NCI-H345 (cell line): Measurements from ENCODE around the gene INMT.
"Not testable (repeated sequence)": the region's sequence is repeated elsewhere in the genome, so short reads cannot be mapped to it uniquely, and the experiment has no call there.

Experiments
- DNase-seq: peaks from one replicate; lab custom pipeline; 2025; lab: John Stamatoyannopoulos, UW

The INMT gene

GRCh38 chr7:30751696-30752273 lies at the start of gene INMT:
INMT (plus strand) TSS chr7:30752135; CDS start chr7:30752151, 16 bp downstream.
- no peak for DNase-seq

GRCh38 chr7:30702200-30702599 lies 49.7 kb upstream of the INMT start:
- no peak for DNase-seq

- DNase-seq = no peak
Measured at GRCh38 chr7:30703756-30704155, 48.2 kb upstream of the INMT start.

- no peak for DNase-seq
Measured at GRCh38 chr7:30705008-30705407, 46.9 kb upstream of the INMT start.

- DNase-seq = no peak
Measured at GRCh38 chr7:30705596-30705995, 46.3 kb upstream of the INMT start.

- no peak for DNase-seq
Measured at GRCh38 chr7:30706316-30706715, 45.6 kb upstream of the INMT start.

GRCh38 chr7:30706908-30707307 lies 45.0 kb upstream of the INMT start:
- DNase-seq = no peak

GRCh38 chr7:30707391-30708357 lies 44.3 kb upstream of the INMT start:
- DNase-seq = no peak

- DNase-seq = no peak
Measured at GRCh38 chr7:30708412-30708811, 43.5 kb upstream of the INMT start.

GRCh38 chr7:30708983-30709382 lies 43.0 kb upstream of the INMT start:
- no peak for DNase-seq

- no peak for DNase-seq
Measured at GRCh38 chr7:30709549-30709948, 42.4 kb upstream of the INMT start.

- no peak for DNase-seq
Measured at GRCh38 chr7:30710669-30711068, 41.3 kb upstream of the INMT start.

GRCh38 chr7:30713392-30713791 lies 38.5 kb upstream of the INMT start:
- no peak for DNase-seq

GRCh38 chr7:30714129-30714528 lies 37.8 kb upstream of the INMT start:
- DNase-seq = no peak

GRCh38 chr7:30717181-30717580 lies 34.8 kb upstream of the INMT start:
- no peak for DNase-seq

- DNase-seq = not testable (repeated sequence)
Measured at GRCh38 chr7:30719434-30719833, 32.5 kb upstream of the INMT start.

- no peak for DNase-seq
Measured at GRCh38 chr7:30721211-30721610, 30.7 kb upstream of the INMT start.

GRCh38 chr7:30722187-30722586 lies 29.7 kb upstream of the INMT start:
- no peak for DNase-seq

GRCh38 chr7:30722671-30723070 lies 29.3 kb upstream of the INMT start:
- no peak for DNase-seq

GRCh38 chr7:30723776-30724175 lies 28.2 kb upstream of the INMT start:
- DNase-seq = no peak

GRCh38 chr7:30726296-30727006 lies 25.5 kb upstream of the INMT start:
- DNase-seq = no peak

GRCh38 chr7:30727061-30727945 lies 24.6 kb upstream of the INMT start:
- DNase-seq = no peak
